IPS-18c (cell line): Measurements from ENCODE around the gene TRIP12.
"Not testable (repeated sequence)": the region's sequence is repeated elsewhere in the genome, so short reads cannot be mapped to it uniquely, and the experiment has no call there.

ENCODE experiments used
- H3K4me3 ChIP-seq: 2 replicates; pipeline ENCODE4 v1.7.0; 2013; ENCODE audit warnings: low read depth, mild to moderate bottlenecking, low read length, moderate library complexity; ENCODE audit not compliant: insufficient read depth
- H3K9me3 ChIP-seq: one replicate; pipeline ENCODE4 v1.6.1; 2013; ENCODE audit warnings: mild to moderate bottlenecking, low read length, moderate library complexity; ENCODE audit not compliant: control insufficient read depth, insufficient read depth

Gene TRIP12

DNA sequence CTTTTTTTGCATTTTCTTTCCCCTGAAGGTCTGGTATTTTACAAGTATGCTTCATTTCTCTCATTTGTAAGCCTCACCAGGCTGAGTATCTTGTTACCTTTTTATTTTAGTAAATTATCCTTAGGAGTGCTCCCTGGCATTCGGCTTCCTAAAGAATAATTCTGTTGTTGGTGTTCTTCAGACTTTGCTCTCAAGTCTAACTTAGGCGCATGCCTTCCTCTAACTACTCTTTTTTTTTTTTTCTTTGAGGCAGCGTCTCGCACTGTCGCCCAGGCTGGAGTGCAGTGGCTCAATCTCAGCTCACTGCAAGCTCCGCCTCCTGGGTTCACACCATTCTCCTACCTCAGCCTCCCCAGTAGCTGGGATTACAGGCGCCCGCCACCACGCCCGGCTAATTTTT lies 2.7 kb upstream of the TRIP12 start:
- H3K9me3 ChIP-seq, H3K4me3 ChIP-seq: not testable (repeated sequence)

DNA sequence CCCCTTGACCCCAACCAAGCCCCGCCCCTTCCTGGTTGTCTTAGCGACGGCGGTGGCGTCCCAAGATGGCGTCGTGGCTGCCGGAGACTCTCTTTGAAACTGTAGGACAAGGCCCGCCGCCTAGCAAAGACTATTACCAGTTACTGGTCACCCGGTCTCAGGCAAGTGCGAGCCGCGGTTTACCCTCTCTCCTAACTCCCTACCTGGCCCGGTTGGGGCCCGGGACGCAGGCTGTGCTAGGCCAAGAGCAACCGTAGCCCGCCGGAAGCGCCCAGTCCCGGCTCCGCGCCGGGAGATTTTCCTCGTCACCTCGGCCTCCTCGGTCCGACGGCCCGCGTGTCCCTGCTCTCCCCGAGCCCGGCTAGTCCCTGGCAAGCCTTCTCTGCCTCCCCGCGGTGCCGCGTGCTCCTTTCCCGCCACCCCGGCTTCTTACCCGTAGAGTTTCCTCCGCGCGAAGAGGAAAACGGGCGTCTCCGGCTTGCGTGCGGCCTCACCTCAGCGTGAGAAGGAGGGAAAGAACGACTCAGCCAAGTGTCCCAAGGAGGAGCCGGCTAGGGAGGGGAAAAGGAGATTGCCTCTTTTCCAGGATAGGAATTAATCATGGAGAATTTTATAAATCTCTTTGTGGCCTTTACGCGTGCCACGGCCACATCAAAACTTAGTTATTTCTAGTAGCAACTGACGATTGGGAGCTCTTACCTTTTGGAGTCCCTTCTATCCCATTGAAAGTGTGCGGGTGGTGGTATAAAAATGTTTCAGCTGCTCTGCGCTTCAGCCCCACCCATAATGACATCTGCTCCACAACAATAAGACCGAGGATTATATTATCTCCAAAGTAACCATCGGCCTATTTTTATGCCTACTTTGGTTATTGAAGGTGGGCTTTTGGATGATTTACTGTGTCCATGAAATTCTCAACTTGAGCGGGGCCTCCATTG lies 909 bp upstream of the TRIP12 start, which contains the start of gene FBXO36:
Gene FBXO36 (plus strand): TSS at position 55 of the 938 bp plus-strand sequence. CDS start 11 bp downstream, at position 66.
- Histone ChIP-seq H3K9me3 (no peaks in the 10 kb centered on the region), H3K4me3 (peak within 1 kb of the TSS; percentile 87)

DNA sequence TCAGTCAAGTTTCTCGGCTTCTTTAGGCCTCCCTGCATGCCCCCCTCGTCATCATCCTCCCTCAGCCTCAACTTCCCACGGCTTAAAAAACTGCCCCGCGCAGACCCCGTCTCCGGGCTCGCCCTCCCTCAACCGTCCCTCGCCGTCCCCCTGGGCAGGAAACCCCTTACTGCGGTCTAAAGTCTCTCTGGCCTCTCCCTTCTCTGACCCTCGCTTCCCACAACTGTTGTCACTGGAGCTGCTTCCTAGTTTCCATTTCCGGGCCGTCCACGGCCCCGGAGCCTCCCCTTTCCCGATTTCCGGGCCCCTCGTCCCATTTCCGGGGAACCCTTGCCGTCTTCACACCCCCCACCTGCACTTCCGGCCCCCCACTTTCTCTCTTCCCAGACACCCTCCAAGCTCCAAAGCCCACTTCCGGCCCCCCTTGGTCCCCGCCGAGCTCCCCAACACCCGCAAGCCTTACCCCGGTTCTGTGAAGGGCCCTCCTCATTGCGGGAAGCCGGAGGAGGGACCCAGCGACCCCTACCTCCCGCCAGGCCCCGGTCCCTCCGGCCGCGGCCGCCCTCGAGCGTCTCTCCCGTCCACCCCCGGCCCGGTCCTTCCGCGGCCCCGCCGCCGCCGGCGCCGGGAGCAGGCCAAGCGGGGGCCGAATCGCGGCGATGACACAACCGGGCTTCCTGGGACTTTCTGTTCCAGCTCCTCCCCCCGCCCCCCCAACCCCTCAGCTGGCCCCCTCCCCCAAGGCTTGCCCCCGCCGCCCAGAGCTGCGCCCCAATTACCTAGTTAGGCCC lies 513 bp downstream of the TRIP12 start:
- Histone ChIP-seq H3K4me3 (peak overlapping the region; percentile 87), H3K9me3 (no peaks in the 10 kb centered on the region)

DNA sequence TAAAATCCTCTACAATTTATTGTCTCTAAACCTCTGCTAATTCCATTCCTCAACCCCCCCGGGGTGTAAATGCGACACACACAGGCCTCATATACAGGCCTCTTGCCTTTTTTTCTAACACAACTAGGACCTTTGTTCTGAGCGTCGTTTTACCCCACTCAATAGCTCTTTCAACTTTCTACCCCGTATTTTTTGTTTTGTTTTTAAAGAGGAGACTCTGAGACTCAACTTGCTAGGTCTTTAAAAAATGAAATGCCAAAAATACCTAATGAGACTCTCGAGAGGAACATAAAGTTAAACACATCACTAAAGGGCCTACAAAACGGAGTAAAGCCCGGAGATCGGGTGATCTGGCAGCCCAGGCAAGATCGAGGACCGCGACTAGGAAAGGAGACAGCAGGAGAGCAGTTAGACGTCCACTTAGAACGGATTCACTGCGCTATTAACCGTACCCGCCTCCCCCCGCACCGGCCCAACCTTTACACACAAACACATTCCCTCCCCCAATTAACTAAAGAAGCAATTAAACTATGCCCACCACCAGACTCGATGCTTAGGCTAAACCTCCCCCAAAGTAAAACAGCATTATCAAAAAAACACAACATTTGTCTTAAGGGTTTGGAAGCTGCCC lies 1.7 kb downstream of the TRIP12 start:
- Histone ChIP-seq H3K9me3 (no peaks in the 10 kb centered on the region), H3K4me3 (peak overlapping the region; percentile 59)

DNA sequence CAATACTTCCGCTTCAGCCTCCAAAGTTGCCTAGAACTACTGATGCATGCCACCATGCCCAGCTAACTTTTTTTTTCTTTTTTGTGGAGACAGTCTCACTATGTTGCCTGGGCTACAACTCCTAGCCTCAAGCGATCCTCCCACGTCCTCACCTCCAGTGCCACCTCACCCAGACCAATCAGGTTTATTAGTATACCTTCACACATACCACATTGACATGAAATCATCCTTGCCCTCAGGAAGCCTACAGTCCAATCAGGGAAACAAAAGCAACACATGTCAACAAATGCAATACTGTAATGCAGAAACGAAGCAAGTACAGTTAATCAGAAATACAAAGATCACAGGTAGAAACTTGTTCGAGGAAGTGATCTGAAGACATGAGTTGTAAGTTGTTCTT lies 4.0 kb downstream of the TRIP12 start:
- Histone ChIP-seq H3K9me3 (no peaks in the 10 kb centered on the region), H3K4me3 (no peak overlapping the region)

DNA sequence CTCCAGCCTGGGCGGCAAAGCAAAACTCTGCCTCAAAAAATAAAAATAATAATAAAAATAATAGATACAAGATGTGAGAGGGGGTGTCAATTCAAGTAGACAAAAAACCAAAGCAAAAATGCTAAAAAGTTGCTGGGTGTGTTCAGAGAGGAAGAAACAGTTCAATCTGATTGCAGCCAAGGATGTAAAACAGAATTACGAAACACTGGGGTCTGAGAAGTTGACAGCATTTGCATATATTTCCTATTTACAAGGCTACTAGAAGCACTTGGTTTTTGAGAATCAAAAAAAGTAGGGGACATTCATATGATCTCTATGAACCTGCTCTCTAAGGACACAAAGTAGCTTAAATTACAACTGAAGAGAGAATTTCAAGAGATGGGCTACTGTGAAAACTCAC lies 7.6 kb downstream of the TRIP12 start:
- no peak overlapping the region for H3K4me3 ChIP-seq
- H3K9me3 ChIP-seq: no peaks in the 10 kb centered on the region

DNA sequence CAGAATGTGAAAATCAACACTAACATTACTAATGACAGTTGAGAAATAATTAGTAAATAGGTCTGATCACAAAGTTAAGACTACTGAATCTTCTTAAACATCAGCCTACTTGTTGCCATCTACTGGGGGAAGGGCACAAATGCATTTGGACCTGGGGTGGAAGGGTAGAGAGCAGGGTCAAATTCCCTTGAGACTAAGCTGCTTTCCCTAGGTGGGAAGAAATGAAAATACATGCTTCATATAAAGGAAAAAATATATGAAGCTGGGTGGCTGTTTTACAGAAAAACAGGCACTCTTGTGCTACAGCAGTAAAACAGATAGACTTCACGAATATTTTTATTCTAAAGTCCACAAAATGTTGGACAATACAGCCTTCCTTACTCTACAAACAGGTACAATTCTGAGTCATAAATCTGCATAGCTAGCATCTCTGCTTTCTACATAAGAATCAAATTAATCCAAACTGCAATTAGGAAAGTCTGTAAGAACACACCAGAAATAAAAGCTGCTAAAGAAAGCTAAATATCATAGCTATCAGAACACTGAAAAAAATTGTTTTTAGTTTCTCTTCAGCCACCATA lies 10.9 kb downstream of the TRIP12 start:
- no peak overlapping the region for H3K4me3 ChIP-seq
- H3K9me3 ChIP-seq: no peaks in the 10 kb centered on the region

DNA sequence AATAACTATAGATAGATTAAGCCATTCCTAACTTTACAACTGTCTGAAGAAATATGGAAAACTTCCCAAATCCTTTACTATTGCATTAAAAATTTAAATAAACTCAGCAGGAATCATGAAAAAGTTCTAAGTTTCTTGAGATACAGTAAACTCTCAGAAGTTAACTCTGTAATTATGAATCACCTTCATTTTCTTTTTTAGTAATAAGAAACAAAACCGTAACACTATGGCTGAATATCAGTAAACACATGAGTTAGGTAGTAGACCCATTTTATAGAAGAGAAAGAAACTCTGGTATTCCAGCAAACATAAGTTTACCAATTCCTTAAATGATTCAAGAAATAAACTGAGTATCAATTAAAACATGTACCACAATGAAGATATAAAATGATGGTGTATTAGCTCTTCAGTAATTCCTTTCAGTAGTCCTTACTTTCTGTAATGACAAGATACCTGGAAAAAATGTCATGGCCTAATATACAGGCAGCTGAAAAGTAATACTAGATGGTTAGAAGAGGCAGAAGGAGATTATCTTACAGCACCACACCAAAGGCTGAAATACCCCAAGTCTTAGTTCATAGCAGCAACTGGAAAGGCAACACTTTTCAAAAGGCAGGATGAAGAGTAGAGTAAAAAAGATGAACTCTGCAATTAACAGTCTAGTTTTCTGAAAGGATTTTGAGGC lies 11.5 kb downstream of the TRIP12 start:
- Histone ChIP-seq H3K9me3 (no peaks in the 10 kb centered on the region), H3K4me3 (no peak overlapping the region)

DNA sequence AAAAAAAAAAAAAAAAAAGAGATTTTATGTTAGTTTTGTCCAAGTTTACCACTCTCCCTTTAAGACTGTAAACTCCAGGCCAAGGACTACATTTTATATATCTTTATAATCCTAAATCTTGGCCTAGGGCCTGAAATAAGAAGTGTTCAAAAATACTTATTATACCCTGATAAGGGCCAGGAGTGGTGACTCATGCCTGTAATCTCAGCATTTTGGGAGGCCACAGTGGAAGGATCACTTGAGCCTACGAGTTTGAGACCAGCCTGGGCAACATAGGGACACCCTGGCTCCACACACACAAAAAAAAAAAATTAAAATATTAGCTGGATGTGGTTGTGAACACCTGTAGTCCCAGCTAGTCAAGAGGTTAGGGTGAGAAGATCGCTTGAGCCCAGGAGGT lies 12.7 kb downstream of the TRIP12 start:
- Histone ChIP-seq H3K4me3 (no peak overlapping the region), H3K9me3 (no peaks in the 10 kb centered on the region)

DNA sequence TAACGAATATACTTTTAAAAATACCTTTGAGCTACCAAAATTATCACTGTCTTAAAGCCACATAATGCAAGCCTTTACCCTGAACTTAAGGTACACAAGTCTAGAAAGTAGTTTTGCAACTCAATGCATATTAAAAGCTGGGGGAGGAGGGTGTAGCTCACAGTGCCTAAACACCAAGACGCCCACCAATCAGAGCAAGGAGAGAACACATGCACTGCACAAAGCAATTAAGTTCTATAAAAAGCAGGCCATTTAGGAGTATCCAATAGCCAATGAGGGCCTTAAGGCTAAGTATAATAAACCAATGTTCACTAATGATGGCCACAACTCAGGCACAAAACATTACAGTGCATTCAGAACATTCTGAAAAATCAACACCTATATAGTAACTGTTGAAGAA lies 16.2 kb downstream of the TRIP12 start:
- Histone ChIP-seq H3K9me3 (no peaks in the 10 kb centered on the region), H3K4me3 (no peak overlapping the region)

DNA sequence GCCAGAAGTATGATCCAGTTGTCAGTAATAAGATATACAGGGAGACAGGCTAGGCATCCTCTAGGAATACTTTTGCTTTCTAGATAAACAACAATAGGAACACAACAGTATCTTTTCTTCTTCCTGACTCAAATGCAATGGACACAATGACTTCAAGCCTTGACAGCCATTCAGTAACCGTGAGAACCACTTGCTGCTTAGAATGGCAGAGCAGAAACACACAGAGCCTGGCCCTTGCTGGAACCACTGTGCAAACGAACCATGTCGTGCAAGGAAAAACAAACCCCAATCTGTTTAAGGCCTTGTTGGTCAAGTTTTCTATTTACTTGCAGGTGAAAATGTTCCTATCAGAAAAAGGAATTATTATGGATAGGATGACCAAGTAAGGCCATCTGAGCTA lies 18.8 kb downstream of the TRIP12 start:
- no peak overlapping the region for H3K4me3 ChIP-seq
- H3K9me3 ChIP-seq: no peaks in the 10 kb centered on the region

DNA sequence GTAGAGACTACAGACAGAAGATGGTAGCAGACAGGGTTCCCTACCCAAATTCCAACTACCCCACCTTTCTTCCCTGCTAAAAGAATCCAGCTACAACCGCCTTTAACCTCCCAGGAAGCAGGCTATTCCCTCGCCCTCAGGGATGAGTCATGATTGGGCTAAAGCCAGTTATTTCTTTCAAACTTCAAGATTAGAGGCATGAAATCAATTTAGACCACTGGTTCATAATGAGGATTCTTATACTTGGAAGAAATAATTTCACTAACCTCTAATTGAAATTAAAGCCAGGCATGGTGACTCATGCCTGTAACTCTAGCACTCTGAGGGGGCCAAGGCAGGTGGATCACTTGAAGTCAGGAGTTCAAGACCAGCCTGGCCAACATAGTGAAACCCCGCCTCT lies 20.0 kb downstream of the TRIP12 start:
- Histone ChIP-seq H3K9me3 (no peaks in the 10 kb centered on the region), H3K4me3 (no peak overlapping the region)

DNA sequence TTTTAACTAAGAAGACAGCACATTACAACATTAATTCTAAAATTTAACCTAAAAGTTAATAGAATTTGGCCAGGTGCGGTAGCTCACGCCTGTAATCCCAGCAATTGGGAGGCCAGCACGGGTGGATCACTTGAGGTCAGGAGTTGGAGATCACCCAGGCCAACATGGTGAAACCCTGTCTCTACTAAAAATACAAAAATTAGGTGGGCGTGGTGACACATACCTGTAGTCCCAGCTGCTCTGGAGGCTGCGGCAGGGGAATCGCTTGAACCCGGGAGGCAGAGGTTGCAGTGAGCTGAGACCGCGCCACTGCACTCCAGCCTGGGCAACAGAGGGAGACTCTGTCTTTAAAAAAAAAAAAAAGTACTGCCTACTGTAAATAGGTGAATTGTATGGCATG lies 21.3 kb downstream of the TRIP12 start:
- not testable (repeated sequence) for H3K4me3 ChIP-seq, H3K9me3 ChIP-seq

DNA sequence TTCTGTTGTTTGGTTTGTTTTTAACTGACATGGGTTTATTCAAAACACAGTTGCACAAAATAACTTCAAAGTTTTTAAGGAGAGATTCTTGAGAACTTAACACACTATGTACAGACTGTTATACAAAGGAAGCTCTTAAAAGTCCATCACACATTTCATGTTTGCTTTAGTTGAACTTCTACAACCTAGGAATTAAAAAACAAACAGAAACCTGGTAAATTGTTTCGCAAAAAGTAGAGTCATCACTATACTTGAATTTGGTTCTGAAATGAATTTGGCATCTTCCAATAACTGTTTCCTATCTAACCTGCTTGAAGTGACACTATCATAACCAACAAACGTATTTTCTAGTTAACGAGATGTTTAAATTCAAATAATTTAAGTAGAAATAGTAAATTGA lies 21.8 kb downstream of the TRIP12 start:
- no peaks in the 10 kb centered on the region for H3K9me3 ChIP-seq
- H3K4me3 ChIP-seq: no peak overlapping the region

DNA sequence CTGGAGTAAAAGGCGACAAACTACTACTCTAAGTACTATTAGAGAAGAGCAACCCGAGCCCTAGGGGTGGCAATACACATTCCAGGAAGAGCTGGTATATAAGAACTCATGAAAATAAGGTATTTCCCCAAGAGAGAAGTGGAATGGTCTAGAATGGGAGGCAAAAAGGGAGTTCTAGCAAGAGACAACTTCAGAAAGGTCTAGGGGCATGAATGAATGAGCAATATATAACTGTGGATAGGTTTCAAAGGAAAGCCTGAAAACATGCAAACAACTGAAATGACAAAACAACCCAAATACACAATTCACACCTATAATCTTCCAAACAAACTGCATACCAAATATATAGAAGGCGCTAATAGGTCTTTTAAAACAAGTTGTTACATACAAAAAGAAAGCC lies 22.2 kb downstream of the TRIP12 start:
- Histone ChIP-seq H3K4me3 (no peak overlapping the region), H3K9me3 (no peaks in the 10 kb centered on the region)

DNA sequence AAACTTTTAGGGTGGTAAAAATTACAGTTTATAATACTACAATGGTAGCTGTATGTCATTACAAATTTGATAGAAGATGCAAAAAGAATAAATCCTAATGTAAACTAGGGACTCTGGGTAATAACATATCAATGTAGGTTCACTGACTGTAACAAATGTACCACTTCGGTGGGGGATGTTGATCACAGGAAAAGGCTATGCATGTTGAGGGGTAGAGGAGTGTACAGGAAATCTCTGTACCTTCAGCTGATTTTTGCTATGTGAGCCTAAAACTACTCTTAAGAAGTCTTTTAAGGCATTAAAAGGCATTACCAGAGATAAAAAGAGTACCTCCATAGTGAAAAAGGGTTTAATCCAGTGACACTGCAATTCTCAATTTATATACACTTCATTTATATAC lies 25.0 kb downstream of the TRIP12 start:
- H3K4me3 ChIP-seq: no peak overlapping the region
- H3K9me3 ChIP-seq: no peaks in the 10 kb centered on the region

DNA sequence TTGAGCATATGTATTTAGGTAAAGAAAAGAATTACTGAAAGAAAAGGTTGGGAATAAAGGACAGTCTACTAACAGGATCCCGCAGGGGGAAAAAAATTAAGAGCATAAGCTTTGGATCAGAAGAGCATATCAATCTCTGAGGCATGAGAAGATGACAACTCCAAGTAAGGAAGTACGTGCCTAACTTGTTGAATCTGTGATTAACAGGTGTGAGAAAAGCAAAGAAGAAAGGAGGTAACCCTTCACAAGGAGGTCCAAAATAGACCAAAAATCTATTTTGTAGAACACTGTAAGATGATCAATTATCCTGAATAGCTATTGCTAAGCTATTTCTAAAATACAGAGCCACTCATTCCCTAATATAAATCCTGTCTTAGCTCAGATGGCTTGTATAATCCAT lies 32.8 kb downstream of the TRIP12 start:
- no peak overlapping the region for H3K4me3 ChIP-seq
- no peaks in the 10 kb centered on the region for H3K9me3 ChIP-seq
